Measurements from ENCODE around the gene NATD1. TPM values are rescaled to one million over a fixed set of nuclear protein-coding genes. Genes with fewer than 3 reads are reported as not detected.

The NATD1 gene
- total and polyA plus RNA-seq, 9 of the 15 experiments (the other 6 are each of a cell fraction or from before 2014, with no cell fraction given), result 0.24 to 5.4 (median 1.6) TPM

- TF ChIP-seq POLR2B (IDR thresholded peaks at IDR 0.05; ENCODE audit: low read depth, partially characterized antibody) (peak; percentile 35), TFAP4 (CRISPR knock-in tag; IDR thresholded peaks at IDR 0.05; ENCODE audit: borderline replicate concordance) (no peak), CREBBP (IDR thresholded peaks at IDR 0.05; ENCODE audit: low read depth, low read length) (no peak), ZNF12 (CRISPR knock-in tag; IDR thresholded peaks at IDR 0.05) (no peak), MAFF (IDR thresholded peaks at IDR 0.05; ENCODE audit: low read length) (no peak), ZNF830 (CRISPR knock-in tag; IDR thresholded peaks at IDR 0.05) (no peak), CHCHD3 (CRISPR knock-in tag; IDR thresholded peaks at IDR 0.05) (no peak), MGA (IDR thresholded peaks at IDR 0.05) (peak; percentile 27), HSF4 (CRISPR knock-in tag; IDR thresholded peaks at IDR 0.05; ENCODE audit: borderline replicate concordance) (no peak), SRF (CRISPR knock-in tag; IDR thresholded peaks at IDR 0.05) (0 out of 4 replicates have a peak, but pooled peaks of 1 of the 2 experiments have one; percentile 1), NFRKB (IDR thresholded peaks at IDR 0.05; ENCODE audit: low read depth) (no peak)
These were observed 38.3 kb downstream of the NATD1 start (continued) for GRCh38 chr17:21214777-21215541.

All from K562 (cell line).